HG03135 (cell line): Measurements from ENCODE around the gene FLII.
"Not testable (repeated sequence)": the region's sequence is repeated elsewhere in the genome, so short reads cannot be mapped to it uniquely, and the experiment has no call there.

Experiments used
- ATAC-seq: cut with Tn5 transposase; IDR thresholded peaks from one replicate; pipeline ENCODE4 v1.9.1; 2021; ENCODE audit warnings: mild to moderate bottlenecking, moderate library complexity; ENCODE audit not compliant: unreplicated experiment

The FLII gene

DNA sequence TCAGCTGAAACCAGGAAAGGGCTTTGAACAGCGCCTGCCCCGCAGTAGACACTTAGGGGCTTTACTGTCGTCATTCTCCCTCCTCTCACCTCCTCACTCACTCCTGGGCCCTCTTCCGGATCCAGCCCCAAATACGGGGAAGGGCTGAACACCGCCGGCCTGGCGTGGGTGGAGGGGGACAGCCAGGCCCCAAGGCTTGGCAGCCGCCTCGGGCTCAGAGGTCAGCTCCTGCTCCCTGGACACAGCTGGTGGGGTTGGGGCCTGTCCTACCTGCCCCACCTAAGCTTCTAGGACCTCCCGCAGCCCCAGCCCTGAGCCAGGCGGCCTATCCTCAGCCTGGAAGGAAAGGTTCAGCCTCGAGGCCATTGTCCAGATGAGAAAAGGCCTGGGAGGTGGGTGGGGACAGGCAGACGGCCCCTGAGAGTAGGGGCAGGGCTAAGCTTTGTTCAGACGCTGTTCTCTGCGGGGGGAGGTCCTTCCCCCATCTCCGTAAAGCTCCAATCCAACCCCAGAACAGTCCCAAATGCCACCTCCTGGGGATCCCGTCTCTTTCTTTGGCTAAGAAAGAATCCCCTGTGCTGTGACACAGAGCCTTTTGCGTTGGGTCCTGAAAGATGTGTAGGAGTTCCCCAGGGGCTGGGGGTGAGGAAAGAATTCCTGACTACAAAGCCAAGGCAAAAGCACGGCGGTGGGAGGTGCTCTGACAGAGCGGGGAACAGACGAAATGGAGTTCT lies 34.0 kb downstream of the FLII start:
- ATAC-seq = no peak

DNA sequence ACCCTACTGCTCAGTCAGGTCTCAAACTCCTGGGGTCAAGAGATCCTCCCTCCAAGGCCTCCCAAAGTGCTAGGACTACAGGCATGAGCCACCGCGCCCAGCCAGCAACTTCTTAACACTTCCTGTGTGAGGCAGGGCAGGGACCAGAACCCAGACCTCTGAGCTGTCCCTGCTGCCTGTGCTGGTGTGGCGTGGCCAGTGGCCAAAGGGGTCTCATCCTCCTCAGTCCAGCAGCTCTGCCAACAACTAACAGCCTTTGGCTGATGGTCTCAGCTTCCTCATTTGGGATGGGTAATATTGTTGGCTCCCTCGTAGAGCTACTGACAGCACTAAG lies 34.5 kb downstream of the FLII start:
- ATAC-seq = no peak

DNA sequence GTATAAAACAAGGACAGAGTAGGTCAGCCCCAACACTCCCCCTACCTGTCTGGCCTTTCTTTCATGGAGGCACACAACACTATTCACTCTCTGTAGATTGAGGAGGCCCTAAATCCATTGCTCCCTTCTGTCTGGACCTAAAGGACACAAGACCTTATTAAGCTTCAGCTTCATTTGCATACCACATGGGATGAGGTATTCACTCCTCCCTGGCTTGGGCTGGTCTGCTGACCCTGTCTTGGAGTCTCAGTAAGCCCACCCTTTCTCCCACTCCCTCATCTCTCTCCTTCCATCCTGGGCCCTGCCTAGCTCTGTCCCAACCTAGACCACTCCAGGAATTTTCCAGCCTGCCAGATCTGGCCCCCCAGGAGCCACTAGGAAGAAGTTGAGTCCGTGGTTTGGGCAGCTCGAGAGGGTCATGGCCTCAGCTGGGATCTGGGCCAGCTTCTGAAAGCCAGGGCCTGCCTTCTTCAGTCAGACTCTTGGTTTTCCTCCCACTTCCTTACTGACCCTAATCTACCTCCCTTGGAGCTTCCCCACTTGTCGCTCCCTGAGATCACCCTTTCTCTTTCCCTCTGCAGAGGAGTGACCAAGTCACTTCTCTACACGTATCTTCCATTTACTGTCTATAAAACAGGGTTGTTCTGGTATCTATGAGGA lies 39.7 kb downstream of the FLII start:
- ATAC-seq = no peak

DNA sequence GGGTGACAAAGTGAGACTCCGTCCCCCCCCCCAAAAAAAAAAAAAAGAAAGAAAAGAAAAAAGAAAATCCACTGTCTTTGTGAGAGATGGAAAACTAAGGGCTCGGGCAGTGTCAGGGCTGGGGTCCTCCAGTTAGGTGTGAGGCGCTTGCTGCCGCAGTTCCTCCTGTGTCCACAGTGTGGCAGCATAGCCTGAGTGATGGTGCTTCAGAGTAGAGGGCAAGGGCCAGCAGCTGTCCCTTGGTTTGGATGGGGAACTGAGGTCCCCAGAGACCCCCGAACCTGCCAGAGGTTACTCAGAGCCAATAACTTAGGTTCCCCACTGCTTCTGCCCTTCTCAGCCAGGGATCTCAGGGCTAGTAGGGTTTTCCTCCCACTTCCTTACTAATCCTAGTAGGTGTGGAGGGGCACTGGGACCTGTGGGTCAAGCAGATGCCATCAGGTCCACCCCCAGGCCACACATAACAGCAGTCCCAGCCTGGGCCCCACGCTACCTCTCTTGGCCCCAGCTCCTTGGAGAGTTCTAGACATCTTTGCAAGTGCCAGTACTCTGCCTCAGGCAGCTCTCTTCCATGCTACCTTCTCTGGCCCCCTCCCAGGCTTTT lies 41.0 kb downstream of the FLII start:
- ATAC-seq = no peak

DNA sequence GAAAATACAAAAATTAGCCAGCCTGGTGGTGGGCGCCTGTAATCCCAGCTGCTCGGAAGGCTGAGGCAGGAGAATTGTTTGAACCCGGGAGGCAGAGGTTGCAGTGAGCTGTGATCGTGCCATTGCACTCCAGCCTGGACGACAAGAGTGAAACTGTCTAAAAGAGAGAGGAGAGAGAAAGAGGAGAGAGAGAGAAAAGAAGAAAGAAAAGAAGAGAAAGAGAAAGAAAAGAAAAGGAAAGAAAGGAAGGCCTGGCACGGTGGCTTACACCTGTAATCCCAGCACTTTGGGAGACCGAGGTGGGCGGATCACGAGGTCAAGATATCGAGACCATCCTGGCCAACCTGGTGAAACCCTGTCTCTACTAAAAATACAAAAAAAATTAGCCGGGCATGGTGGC lies 41.6 kb downstream of the FLII start:
- ATAC-seq = not testable (repeated sequence)

DNA sequence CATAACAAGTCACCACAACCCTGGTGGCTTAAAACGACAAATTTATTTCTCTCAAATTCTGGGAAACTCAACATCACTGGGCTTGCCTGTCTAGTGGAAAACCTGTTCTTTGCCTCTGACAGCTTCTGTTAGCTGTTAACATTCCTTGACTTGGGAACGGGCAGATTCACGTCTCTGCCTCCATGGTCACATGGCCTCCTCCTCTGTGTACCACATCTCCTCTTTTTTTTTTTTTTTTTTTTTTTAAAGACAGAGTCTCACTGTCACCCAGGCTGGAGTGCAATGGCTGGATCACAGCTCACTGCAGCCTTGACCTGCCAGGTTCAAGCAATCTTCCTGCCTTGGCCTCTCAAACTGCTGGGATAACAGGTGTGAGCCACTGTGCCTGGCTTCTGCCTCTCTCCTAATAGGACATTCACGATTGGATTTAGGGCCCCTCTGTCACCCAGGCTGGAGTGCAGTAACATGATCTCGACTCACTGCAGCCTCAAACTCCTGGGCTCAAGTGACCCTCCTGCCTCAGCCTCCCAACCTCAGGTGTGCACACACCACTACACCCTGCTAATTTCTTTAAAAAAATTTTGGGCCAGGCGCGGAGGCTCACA lies 44.8 kb downstream of the FLII start:
- no peak for ATAC-seq

DNA sequence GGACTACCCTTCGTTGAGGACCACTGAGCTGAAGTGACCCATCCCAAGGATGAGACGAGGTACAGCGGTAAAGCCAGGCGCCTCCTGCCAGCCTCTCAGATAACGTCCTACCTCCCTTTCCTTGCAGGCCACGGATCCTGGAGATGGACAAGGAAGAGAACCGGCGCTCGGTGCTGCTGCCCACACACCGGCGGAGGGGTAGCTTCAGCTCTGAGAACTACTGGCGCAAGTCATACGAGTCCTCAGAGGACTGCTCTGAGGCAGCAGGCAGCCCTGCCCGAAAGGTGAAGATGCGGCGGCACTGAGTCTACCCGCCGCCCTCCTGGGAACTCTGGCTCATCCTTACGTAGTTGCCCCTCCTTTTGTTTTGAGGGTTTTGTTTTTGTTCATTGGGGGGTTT lies 50.4 kb downstream of the FLII start:
- ATAC-seq = no peak

DNA sequence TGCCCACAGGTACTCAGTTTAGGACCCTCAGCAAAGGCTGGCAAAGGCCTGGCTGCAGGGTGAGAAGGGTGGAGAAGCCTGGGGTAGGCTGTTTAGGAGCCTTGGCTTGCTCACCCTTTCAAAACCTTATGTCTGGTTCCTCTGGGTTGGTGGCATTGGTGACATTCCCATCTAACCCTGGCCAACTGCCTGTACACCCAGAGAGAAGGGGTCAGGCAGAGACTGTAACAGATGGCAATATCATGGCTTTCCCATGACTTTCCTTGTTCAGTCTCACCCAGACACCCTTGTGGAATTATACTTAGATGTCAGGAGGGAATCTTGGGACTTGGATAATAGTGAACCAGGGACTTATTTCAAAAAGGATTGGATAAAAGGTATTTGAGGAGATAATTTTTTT lies 51.6 kb downstream of the FLII start:
- no peak for ATAC-seq

DNA sequence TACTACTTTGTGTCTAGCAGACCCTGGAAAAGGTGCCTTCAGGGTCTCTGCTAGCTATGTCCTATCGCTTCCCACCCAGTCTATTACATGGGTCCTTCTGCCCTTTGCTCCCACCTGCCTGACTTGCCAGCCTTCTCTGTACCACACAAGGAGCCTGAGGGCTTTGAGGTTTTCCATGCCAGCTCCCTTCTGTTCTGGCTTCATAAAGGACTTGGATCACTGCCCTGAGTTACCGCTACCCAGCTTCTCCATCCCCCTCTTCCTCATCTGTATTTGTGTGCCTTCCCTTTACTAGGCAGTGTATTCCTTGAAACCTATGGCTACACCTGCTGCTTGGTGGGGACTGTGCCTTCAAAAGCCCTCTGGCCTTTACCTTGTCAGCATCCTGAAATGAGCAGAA lies 52.7 kb downstream of the FLII start:
- ATAC-seq = no peak

DNA sequence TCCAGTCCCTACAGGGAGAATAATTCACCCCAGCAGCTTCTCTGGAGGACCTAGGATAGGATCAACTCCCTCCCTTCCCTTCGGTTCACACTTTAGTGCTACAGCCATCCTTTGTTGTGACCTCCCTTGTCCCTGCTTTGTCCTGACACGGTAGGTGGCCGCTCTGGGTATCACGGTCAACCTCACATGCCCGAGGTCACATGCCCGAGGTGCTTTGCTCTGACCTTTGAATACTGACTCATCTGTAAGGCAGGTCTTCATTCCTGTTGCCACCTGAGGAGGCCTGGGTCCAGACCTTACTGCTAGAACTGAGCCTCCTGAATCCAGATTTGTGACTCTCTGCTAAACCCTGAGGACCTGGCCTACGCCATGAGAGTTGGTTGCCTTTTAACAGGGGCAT lies 55.2 kb downstream of the FLII start:
- no peak for ATAC-seq

DNA sequence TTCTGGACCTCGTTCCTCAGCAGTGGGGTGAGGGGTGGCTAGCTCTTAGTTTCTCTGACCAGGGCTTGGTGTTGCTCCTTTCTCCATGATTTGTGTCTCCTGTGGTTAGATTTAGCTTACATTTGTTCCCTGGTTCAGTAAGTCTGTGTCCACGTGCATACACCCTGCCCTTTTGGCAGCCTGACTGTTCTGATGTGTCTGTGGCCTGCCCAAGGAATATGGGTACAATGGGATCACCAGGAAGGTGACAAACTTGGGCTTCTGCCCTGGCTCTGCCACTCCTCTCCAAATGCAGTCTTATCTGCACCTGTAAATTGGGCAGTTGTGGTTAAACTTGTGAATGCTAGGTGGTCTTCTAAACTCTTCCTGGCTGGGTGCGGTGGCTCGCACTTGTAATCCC lies 57.4 kb downstream of the FLII start:
- no peak for ATAC-seq

DNA sequence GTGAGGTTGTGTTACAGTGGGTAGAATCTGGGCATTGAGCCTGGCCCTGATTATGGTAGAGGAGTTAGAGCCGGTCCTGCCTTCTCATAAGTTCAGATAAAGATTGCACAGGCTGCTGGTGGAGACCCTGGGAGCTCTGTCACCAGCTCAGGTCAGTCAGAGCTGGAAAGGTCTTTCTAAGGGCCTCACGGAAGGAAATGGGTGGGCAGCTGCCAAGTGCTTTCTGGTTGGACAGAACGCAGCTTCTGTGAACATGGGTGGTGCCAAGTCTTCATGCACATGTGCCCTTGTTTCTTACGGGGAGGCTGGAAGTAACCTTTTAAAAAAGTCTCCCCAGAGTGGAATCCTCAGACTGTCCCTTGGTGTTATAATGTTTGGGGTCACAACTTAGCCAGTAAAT lies 60.0 kb downstream of the FLII start:
- no peak for ATAC-seq

DNA sequence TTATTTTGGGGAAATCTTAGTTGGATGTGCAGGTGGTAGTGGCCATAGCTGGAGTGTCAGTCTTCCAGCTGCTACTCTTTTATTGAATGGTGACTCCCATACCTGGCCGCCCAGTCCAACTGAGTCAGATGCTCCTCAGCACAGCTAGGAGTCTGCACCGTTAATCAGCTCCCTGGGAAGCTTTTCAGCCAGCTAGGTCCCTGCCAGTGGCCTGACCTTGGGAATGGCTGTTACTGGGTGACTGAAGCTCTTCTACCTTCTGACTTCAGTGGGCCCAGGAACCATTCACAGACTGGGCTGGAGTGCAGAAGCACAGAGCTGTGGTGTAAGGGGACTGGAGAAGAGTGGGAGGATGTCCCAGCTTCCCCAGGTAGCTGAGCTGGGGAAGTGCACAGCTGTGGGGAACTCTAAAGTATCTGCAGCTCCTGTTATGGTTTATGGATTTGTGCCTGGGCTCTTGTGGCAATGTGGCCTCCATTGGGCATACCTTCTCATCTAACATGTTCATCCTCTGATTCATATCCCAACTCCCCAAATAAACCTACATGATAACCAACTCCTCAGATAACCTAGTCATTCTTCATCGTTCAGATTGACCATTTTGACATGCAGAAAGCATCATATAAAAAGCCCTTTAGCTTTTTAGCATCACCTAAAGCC lies 60.9 kb downstream of the FLII start:
- ATAC-seq = no peak

DNA sequence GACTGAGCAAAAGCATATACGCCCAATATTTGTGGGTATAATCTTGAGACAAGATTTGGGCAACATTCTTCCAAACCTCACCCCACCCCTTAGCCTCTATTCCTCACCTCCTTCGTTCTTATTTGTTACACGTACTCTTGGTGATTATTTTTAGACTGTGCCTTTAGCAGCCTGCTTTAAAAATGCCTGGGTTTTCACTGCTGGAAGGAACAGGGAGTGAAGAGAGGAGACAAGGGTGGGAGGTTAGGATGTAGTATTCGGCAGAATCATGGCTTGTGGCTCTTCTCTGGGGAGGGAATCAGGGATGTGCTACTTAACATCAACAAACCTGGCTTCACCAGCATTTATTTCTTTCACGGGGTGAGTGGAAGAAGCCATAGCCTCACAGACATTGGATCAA lies 63.3 kb downstream of the FLII start:
- no peak for ATAC-seq
